Medulla oblongata (tissue), 1 donor: Measurements from ENCODE around the gene PPM1N.

Source experiments
- DNase-seq: peaks from one replicate; pipeline ENCODE4 v3.0.0-alpha.2; 2015; ENCODE audit errors: extremely low spot score

The PPM1N gene

DNA sequence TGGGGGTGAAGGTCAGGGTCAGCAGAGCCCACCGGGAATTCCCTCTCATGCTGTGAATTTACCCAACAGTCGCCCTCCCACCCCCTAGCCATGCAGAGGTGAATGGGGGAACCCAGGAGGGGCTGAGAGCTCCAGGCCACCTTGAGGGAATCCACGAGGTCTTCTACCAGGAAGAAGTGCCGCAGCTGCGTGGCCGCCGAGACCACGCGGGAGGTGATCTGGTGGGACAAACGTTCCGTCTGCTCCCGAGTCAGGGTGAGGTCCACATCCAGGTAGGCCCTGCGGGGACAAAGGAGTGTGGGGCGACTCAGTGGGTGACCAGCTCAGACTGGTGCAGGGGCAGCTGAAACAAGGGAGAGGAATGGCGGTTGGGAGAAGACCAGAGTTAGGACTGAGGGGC lies 9.5 kb upstream of the PPM1N start:
- DNase-seq = no peak

DNA sequence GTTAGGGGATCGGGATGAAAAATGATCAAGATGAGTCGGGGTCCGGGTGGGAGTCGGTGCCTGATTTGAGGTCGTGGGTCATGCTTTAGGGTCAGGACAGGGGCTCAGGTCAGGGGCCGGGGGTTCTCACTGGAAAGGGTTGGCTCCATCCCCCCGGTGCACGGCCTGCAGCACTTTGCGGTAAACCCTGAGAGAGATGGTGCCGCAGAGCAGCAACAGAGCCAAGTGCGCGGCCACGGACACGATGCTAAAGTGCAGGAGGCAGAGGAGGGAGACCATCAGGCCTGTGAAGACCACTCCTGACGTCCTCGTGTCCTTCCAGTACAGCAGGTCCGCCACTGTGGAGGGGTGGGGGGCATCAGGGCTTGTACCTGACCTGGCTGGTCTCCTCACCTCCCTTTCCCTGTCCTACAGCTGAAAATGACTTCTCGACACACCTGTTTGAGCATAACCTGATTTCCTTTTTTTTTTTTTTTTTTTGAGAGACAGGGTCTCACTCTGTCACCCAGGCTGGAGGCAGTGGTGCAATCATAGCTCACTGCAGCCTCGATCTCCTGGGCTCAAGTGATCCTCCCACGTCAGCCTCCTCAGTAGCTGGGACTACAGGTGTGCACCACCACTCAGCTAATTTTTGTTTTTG lies 8.9 kb upstream of the PPM1N start:
- no peak for DNase-seq

DNA sequence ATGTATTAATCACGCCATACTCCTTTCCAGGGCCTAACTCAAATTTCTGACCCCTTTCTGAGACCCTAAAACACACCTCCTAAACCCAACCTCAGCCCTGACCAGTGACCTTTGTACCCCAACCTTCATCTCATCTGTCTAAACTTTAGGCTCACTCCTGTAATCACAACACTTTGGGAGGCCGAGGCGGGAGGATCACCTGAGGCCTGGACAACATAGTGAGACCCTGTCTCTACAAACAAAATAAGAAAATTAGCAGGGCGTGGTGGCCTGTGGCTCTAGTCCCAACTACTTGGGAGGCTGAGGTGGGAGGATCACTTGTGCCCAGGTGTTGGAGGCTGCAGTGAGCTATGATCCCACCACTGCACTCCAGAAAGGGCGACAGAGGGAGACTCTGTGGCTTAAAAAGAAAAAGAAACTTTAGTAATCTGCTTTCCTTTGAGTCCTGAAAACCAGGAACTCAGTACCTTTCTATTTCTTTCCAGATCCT lies 6.1 kb upstream of the PPM1N start:
- DNase-seq = no peak

DNA sequence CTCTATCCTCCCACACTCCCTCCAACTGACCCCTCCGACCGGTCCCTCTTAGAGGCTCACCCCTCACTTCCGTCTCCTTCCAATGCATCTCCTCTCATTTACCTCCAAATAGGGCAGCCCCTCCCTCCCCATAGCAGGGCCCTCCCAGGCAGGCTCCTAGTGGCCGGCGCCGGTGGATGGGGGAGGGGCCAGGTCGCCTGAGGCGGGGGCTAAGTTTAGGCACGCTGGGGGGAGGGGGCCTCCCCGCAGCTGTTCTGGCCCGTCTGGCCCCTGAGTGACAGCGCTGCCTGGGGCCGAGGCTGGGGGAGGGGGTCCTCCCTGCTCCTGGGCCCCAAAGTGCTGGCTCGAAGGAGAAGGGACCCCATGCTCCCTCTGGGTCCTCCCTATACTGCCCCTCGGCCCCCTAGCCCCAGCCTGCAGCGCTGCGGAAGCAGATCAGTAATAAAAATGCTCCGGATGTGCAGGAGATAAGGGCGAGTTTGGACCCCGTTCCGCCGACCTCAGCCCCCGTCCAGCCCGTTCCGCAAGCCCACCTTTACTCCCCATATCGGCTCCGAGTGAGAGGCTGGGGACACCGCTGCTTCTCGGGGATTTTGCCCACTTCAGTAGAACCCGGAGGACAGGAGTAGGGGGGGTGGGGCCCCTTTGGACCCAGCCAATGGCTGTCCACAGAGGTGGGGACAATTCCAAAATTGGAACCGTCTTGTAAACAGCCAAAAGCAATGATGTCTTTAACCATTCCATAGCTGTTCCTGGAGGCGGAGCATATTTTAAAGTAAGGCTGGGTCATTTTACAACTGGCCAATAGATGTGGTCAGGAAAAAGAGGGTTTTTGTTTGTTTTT lies 5.4 kb upstream of the PPM1N start:
- DNase-seq = no peak

DNA sequence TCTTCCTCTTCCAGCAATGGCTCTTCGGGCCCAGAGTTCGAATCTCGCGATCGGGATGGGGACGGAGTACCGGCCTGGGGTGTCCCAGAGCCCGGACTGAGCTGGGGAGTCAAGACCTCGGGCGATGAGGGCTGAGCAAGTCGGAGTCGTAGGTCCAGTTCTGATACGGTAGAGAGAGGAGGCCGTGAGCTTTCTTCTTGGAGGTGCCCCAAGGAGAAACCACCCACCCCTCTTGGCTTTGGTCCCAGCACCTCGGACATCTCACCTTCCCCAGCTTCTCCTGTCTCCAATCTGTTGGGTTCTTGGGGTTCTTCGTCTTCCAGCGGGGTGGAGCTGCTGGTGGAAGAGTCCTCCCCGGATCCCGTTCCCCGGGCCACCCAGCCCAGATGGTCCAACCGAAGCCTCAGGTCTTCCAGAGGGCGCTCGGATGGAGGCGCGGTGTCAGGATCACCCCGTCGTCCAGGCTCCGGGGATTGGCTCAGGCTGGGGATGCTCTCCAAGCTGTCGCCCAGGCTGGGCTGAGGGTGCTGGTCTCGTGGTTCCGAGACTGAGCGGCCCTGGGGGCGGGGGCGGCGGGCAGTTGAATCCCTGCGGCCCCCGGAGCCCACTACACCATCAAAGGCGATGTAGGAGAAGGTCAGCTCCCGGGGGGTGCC lies 3.9 kb upstream of the PPM1N start:
- no peak for DNase-seq

DNA sequence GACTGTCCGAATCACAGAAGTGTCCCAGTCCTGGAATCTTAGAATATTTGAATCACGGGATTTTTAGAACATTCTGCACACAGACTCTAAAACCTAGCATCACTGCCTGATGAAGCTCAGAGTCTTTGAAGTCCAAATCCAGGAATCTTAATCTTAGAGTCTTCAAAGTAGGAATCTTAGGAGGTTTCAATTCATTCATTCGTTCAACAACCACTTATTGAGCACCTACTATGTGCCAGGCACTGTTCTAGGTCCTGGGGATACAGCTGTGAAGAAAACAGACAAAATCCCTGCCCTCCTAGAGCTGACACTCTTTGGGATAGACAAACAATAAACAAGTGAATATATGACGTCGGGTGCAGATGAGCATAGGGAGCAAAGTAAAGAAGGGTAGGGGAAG lies 3.1 kb upstream of the PPM1N start:
- no peak for DNase-seq

DNA sequence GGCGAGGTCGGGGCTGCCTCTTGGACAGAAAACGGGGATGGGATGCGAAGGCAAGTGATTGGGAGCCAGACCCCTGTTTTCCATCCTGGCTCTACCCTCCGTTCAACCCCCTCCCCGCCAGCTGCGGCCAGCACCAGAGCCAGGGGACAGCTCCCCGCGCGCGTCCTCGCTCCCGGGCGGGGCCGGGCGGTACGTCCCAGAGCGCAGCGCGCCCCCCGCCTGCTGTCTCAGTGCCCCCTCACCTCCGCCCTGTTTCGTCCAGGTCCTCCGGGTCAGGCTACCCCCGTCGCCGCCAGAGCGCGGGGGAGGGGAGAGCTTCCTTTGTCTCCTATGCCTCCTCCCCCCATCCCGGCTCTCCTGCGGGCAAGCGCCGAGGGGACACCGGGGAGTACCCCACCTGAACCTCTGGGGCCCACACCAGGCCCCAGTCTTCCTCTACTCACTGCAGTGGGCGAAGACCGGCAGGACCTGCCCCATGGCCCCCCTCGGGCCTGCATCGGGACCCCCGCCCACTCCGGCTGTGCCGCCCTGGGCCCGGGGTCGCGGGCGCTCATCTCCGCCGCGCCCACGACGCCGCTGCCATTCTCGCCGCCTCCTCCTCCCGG lies 1.8 kb upstream of the PPM1N start:
- no peak for DNase-seq

DNA sequence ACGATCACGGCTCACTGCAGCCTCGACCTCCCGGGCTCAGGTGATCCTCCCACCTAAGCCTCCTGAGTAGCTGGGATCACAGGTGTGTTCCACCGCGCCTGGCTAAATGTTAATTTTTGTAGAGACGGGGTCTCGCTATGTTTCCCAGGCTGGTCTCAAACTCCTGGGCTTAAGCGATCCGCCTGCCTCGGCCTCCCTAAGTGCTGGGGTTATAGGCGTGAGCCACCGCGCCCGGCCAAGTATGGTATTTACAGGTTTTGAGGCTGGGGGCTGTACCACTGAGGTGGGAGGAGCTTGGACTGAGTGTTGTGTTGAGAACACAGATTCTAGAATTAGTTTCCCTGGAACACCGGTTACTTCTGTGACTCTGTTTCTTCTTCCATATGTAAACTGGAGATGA lies 452 bp upstream of the PPM1N start:
- DNase-seq = no peak

DNA sequence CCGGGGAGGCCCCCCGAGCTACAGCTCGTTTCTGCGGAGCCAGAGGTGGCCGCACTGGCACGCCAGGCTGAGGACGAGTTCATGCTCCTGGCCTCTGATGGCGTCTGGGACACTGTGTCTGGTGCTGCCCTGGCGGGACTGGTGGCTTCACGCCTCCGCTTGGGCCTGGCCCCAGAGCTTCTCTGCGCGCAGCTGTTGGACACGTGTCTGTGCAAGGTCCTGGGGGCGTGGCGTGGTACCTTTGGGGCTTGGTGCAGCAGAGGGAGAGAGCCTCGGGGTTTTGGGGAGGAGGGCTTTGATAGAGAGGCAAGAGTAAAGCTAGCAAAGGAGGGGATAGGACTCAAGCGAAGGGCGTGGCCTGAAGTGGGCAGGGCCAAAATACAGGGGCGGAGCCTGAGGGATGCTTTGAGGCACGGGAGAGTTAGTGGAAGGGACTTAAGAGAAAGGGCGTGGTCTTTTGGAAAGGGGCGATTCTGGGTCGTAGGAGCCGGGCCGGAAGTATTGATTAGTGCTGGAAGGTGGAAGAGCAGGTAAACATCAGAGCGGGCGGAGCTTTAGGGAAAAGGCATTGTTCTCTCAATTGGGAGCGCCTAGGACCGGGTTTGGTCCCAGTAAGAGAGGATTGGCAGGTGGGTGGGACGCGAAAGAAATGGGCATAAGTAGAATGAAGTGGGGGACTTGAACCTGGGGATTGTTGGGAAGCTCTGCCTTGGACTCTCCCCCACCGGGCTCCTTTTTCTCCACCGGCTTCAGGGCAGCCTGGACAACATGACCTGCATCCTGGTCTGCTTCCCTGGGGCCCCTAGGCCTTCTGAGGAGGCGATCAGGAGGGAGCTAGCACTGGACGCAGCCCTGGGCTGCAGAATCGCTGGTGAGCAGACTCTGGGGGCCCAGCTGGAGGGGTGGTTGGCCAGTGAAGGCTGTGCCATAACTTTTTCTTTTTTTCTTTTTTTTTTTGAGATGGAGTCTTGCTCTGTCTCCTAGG lies 1.2 kb downstream of the PPM1N start:
- DNase-seq = no peak

DNA sequence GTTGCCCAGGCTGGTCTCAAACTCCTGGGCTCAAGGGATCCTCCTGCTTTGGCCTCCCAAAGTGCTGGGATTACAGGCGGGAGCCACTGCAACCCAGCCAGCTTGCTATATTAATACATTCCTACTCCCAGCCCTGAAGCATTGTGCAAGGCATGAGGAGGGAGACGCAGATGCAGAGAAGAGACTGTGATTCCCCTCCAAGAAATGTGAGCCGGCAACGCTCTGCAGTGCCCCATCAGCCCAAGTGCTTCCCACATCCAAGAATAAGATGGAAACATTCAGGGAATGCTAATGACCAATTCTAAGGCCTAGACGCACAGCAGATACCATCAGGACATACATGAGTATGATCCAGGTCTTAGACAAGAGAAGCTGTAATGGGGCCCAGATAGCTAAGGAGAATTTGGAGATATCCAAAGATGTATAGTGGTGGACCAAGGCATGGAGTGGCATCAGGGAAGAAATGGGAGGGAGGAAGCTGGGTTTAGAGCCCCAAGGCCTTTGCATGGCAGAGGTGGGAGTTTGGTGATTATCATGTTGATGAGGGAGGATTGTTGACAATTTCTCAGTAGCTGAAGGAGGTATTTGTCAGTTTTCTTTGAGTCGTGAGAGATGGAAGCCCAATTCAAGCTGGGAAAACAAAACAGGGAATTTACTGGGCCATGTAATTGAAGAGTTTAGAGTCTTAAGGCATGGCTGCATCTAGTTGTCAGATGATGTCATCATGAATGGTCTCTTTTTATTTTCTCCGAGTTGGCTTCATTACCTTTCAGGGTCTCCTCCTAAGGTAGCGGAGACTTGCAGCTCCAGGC lies 2.9 kb downstream of the PPM1N start:
- DNase-seq = no peak

DNA sequence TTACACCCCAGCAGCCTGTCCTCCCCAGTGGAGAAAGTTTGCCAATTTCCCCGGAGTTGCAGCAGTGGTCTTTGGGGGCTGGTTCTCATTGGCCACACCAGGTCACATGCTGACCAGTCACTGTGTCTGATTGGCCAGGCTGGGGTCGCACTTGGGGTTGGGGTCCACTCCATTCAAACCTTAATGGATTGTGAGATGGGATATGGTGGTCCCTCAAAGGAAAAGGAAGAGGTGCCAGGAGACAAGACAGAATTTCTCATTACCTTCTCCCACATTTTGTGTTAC lies 3.4 kb downstream of the PPM1N start:
- no peak for DNase-seq

DNA sequence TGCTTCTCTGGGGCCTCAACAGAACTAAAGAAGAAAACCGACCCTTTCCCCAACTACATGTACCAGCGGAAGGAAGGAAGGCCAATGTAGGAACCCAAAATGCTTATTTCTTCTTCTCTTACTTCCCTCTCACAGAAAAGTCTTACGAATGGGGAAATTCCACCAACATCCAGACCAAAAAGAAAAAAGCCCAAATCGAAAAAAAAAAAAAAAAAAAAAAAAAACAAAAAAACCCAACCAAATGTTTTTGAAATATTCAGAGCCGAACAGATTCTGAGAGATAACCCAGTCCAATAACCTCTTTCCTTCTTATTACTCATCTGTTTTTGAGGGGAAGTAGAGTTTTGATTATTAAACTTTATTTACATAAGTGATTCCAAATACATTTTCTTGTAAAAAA lies 3.9 kb downstream of the PPM1N start:
- DNase-seq = no peak

DNA sequence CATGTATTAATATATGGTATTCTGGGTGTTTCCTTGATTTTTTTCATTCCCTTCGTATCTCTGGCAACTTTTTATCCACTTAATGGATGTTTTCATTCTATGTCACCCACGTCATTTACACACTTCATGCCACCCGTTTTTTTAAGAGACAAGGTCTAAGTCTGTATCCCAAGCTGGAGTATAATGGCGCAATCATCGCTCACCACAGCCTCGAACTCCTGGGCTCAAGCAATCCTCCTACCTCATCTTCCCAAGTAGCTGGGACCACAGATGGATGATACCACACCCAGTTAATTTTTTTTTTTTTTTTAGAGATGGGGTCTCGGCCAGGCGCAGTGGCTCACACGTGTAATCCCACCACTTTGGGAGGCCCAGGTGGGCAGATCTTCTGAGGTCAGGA lies 5.7 kb downstream of the PPM1N start:
- DNase-seq = no peak

DNA sequence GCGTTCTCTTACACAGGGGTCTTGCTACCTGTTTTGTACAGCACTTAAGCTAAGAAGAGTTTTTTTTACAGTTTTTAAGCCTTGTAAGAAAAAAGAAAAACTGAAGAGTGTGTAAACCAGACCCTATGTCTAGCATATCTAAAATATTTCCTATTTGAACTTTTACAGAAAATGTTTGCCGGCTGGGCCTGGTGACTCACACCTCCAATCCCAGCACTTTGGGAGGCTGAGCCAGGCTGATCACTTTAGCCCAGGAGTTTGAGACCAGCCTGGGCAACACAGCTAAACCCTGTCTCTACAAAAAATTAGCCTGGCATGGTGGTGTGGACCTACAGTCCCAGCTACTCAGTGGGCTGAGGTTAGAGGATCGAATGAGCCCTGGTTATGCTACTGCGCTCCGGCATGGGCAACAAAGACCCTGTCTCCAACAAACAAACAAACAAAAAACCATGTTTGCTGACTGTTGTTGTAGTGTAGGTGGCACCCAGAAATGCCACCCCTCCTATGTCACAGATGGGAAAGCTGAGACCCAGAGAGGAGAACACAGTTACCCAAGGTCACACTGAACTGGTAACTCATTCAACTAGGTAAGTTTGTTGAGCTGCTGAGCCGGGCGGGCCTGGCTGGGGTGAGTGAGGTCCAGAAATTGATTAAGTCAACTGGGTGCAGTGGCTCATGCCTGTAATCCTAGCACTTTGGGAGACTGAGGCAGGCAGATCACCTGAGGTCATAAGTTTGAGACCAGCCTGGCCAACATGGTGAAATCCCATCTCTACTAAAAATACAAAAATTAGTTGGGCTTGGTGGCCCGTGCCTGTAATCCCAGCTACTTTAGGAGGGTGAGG lies 7.1 kb downstream of the PPM1N start:
- DNase-seq = no peak

DNA sequence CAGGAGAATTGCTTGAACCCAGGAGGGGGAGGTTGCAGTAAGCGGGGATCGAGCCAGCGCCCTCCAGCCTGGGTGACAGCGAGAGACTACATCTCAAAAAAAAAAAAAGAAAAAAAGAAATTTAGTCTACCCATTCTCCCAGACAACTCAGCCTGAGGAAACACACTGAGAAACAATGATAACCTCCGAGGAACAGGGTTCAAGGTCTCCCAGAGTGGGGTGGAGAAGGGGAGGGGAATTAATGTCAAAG lies 7.7 kb downstream of the PPM1N start:
- no peak for DNase-seq

DNA sequence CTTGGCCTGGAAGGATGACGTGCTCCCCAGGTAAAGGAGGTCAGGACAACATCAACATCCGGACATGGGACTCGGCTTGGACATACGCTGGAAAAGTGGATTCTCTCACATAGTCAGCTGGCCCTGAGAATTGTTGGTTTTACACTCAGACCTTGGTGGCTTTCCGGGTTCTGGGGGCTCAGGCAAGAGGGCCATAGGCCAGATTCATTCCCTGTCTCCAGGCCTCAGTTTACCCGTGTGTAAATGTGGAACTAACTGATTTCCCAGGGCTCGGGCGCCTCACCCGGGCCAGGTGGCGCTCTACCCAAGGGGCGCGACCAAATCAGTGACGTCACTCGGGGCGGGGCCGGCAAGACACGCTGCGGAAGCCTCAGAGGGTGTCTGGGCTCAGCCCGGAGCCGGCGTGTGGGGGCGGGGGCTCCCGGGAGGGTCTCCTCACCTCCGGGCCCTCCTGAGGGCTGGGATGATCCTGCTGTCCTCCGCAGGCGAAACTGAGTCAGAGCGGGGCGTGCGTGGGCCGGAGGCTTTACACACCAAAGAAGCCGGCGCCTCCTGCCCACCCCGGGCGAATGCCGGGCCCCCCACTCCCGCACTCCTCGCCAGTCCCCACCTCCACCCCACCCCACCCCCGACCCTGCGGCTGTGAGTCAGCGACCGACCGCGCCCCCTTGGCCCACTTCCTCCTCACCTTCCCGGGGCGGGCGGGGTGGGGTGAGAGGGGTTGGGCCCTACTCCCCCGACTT lies 8.2 kb downstream of the PPM1N start:
- DNase-seq = peak; percentile 91

DNA sequence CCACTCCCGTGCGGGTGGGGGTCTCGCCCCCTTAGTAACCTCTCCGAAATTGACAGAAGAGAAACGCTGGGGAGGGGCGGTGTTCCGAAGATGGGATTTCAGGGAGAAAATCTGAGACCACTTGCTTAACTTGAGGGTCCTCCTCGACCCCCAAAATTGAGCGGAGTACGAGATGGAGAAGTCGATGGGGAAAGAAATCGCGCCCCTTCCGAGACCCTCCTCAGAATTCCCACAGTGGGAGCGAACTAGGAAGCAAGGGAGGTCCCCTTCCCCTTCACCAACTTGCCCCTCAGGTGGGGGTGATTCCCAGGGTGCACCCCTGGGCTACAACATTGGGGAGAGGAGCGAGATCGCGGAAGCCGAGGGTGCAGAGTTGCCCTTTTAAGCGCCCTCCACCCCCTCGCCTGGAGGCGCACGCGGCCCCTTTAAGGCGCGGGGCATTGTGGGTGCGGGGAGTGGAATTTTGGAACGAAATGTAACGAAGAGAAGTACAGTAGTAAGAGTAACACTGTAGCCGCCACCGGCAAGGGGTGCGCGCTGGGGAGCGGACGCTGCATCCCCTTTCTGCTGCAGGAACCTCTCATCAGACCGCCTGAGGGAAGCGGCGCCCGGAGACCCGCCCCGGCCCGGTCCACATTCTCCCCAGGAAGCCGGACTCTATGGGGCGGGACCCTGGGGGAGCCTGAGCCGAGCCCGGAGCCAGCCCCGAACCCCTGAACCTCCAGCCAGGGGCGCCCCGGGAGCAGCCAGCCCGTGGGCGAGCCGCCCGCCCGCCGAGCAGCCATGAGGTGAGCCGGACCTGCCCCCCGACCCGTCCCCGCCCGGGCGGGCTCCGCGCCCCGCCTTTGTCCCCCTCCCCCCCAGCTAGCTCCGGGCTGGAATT lies 9.0 kb downstream of the PPM1N start, which contains the start of gene VASP:
TSS of gene VASP (plus strand) at position 491 of the 883 bp plus-strand sequence. CDS start at position 784, 293 bp downstream.
- peak; percentile 80 for DNase-seq

DNA sequence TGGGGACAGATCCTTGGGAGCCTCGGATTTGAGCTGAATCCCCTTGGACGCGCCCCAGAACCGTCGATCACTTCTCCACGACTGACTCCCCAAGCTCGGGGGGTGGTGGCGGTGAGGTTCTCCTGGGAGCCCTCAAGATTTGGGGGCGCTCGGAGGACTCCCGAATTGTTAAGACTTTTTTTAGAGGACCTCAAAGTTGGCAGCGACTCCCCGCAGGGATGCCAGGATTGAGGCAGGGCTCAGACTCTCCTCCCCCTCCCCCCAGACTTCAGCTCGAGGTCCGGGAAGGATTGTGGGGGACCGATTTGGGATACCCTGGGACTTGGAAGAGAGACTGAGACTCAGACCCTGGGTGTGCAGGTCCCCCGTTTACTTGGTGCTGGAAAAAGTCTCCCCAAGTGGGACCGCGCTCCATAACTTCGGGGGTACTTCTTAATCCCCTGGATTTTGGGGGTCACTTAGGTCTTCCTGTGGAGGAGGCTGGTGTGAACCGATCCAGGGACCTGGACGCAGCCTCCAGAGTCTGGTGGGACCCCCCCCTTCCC lies 9.7 kb downstream of the PPM1N start:
- DNase-seq = no peak
